Neural cell (in vitro differentiated cells): ENCODE measurements around the gene SCRN2. TPM values are rescaled to one million over a fixed set of nuclear protein-coding genes. Genes with fewer than 3 reads are reported as not detected.

ENCODE experiments used
- H2AFZ ChIP-seq: fragments of 200-600, 300-800 bp; sonication (generic), shearing (Covaris generic); 2 replicates; pipeline ENCODE4 v1.6.0; 2014; ENCODE audit warnings: low read depth, mild to moderate bottlenecking, antibody characterized with exemption, low read length, moderate library complexity
- H3F3A ChIP-seq: fragments of 200-600 bp; shearing (Covaris generic); 2 replicates; pipeline ENCODE4 v1.6.1; 2016; ENCODE audit warnings: mild to moderate bottlenecking, moderate library complexity, mixed read lengths, antibody characterized with exemption, low read length; ENCODE audit not compliant: insufficient read depth, poor library complexity, severe bottlenecking
- H3K27ac ChIP-seq: fragments of 200-600, 300-800 bp; sonication (generic), shearing (Covaris generic); 2 replicates; pipeline ENCODE4 v1.5.1; 2014; ENCODE audit warnings: mild to moderate bottlenecking, low read length, moderate library complexity
- H3K27me3 ChIP-seq: fragments of 300-800, 200-600 bp; sonication (generic), shearing (Covaris generic); 2 replicates; pipeline ENCODE4 v1.6.0; 2014; ENCODE audit warnings: mild to moderate bottlenecking, low read depth, low read length, moderate library complexity; ENCODE audit not compliant: insufficient read depth
- H3K36me3 ChIP-seq: fragments of 300-800, 200-600 bp; sonication (generic), shearing (Covaris generic); 2 replicates; pipeline ENCODE4 v1.5.1; 2014; ENCODE audit warnings: mild to moderate bottlenecking, antibody characterized with exemption, low read length, moderate library complexity; ENCODE audit not compliant: insufficient read depth
- H3K4me2 ChIP-seq: fragments of 300-800, 200-600 bp; sonication (generic), shearing (Covaris generic); 2 replicates; pipeline ENCODE4 v1.6.0; 2014; ENCODE audit warnings: mild to moderate bottlenecking, low read length
- H3K4me3 ChIP-seq: fragments of 300-800, 200-600 bp; sonication (generic), shearing (Covaris generic); 2 replicates; pipeline ENCODE4 v1.5.1; 2014; ENCODE audit warnings: mild to moderate bottlenecking, low read length, moderate library complexity
- H3K79me2 ChIP-seq: fragments of 200-600 bp; shearing (Covaris generic); replicated peaks from 2 replicates; pipeline ENCODE4 v1.6.0; 2014; ENCODE audit warnings: mild to moderate bottlenecking, low read length, moderate library complexity; ENCODE audit not compliant: insufficient read depth
- H3K9ac ChIP-seq: fragments of 300-800, 200-600 bp; sonication (generic), shearing (Covaris generic); 2 replicates; pipeline ENCODE4 v1.6.1; 2016; ENCODE audit warnings: mild to moderate bottlenecking, low read length, mixed read lengths
- H3K9me2 ChIP-seq: fragments of 200-600 bp; shearing (Covaris generic); 2 replicates; pipeline ENCODE4 v1.6.1; 2016; ENCODE audit warnings: mild to moderate bottlenecking, low read length, mixed read lengths; ENCODE audit not compliant: insufficient read depth
- H3K9me3 ChIP-seq: fragments of 200-600, 300-800 bp; sonication (generic), shearing (Covaris generic); 2 replicates; pipeline ENCODE4 v1.6.1; 2016; ENCODE audit warnings: mild to moderate bottlenecking, mixed run types, low read length, moderate library complexity, mixed read lengths
- H4K20me1 ChIP-seq: fragments of 200-600 bp; shearing (Covaris generic); 2 replicates; pipeline ENCODE4 v1.6.1; 2016; ENCODE audit warnings: mild to moderate bottlenecking, mixed run types; ENCODE audit not compliant: insufficient read depth
- EP300 ChIP-seq: fragments of 450-650 bp; conservative IDR thresholded peaks from 2 replicates; pipeline ENCODE4 v1.6.1; 2014; ENCODE audit warnings: antibody characterized with exemption, mild to moderate bottlenecking, moderate library complexity; ENCODE audit not compliant: poor library complexity, severe bottlenecking
- EZH2 ChIP-seq: fragments of 200-600, 300-800 bp; shearing (Covaris generic), sonication (generic); IDR thresholded peaks from 2 replicates; pipeline ENCODE4 v1.6.1; 2014; ENCODE audit warnings: antibody characterized with exemption, low read length, borderline replicate concordance, mild to moderate bottlenecking; ENCODE audit not compliant: insufficient read depth, poor library complexity, severe bottlenecking
- MXI1 ChIP-seq: fragments of 450-650 bp; conservative IDR thresholded peaks from 2 replicates; pipeline ENCODE4 v1.6.1; 2014; ENCODE audit warnings: antibody characterized with exemption, mild to moderate bottlenecking; ENCODE audit not compliant: poor library complexity, severe bottlenecking
- POLR2AphosphoS5 ChIP-seq: IDR thresholded peaks from 2 replicates; pipeline ENCODE4 v1.6.1; 2012
- RAD21 ChIP-seq: fragments of 450-650 bp; conservative IDR thresholded peaks from 2 replicates; pipeline ENCODE4 v1.6.1; 2014; ENCODE audit warnings: antibody characterized with exemption, mild to moderate bottlenecking, moderate library complexity
- SMC3 ChIP-seq: fragments of 450-650 bp; conservative IDR thresholded peaks from 2 replicates; pipeline ENCODE4 v1.6.1; 2014; ENCODE audit warnings: antibody characterized with exemption, mild to moderate bottlenecking, moderate library complexity; ENCODE audit not compliant: poor library complexity
- TAF1 ChIP-seq: IDR thresholded peaks from 2 replicates; pipeline ENCODE4 v1.6.1; 2012; ENCODE audit warnings: low read depth
- polyA plus RNA-seq: library from polyadenylated mRNA; depleted of rRNA; stranded (reverse); fragments of >200 nt; gene quantifications from 2 replicates; pipeline ENCODE4 v1.2.3, GENCODE V29; 2014
- TF ChIP-seq, protein P1 (sequence below): fragments of 450-650 bp; IDR thresholded peaks from 2 replicates; pipeline ENCODE4 v1.5.1; 2014; ENCODE audit warnings: antibody characterized with exemption, mild to moderate bottlenecking, moderate library complexity; ENCODE audit not compliant: poor library complexity, severe bottlenecking
- TF ChIP-seq, protein P2 (sequence below): IDR thresholded peaks from 2 replicates; pipeline ENCODE4 v1.6.1; 2012; ENCODE audit warnings: borderline replicate concordance

SCRN2 gene
- polyA plus RNA-seq, 1 donor from 2014 or later: 94.0 TPM

DNA sequence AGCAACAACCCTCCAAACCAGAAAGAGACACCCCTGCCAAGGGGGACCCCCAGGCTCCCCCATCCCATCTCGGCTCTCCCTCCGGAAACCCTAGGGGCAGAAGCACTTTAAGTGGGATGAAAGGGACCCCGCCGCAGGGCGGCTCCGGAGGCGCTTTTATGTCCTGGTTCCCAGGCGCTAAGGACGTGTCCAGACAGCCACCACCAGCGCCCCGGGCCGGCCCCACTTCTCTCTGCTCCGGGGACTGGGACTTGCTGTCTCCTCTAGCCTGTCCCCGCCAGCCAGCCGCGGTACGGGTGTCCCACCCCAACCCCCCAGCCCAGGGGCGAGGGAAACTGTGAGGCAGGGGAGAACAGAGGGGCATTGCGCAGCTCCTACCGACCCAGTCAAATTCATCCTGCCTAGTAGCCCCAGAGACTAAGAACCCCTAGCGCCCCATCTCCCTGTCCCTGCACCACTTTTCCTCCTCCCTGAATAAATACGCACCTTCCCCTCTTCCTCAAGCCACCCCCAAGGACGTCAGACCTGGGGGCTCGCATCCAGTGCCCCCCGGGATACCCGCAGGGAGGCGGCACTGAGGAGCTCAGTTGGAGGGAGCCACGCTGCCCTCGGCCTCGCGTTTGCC, 5.8 kb upstream of the SCRN2 start:
- H2AFZ ChIP-seq: no peak overlapping the region
- H3K9ac ChIP-seq: no peak overlapping the region
- no peak for TF ChIP-seq TAF1
- no peak for TF ChIP-seq MXI1
- no peak for TF ChIP-seq RAD21
- TF ChIP-seq, protein P1, sequence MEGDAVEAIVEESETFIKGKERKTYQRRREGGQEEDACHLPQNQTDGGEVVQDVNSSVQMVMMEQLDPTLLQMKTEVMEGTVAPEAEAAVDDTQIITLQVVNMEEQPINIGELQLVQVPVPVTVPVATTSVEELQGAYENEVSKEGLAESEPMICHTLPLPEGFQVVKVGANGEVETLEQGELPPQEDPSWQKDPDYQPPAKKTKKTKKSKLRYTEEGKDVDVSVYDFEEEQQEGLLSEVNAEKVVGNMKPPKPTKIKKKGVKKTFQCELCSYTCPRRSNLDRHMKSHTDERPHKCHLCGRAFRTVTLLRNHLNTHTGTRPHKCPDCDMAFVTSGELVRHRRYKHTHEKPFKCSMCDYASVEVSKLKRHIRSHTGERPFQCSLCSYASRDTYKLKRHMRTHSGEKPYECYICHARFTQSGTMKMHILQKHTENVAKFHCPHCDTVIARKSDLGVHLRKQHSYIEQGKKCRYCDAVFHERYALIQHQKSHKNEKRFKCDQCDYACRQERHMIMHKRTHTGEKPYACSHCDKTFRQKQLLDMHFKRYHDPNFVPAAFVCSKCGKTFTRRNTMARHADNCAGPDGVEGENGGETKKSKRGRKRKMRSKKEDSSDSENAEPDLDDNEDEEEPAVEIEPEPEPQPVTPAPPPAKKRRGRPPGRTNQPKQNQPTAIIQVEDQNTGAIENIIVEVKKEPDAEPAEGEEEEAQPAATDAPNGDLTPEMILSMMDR: no peak
- TF ChIP-seq SMC3: no peak
- TF ChIP-seq POLR2AphosphoS5: no peak
- no peak for TF ChIP-seq EP300
- TF ChIP-seq, protein P2, sequence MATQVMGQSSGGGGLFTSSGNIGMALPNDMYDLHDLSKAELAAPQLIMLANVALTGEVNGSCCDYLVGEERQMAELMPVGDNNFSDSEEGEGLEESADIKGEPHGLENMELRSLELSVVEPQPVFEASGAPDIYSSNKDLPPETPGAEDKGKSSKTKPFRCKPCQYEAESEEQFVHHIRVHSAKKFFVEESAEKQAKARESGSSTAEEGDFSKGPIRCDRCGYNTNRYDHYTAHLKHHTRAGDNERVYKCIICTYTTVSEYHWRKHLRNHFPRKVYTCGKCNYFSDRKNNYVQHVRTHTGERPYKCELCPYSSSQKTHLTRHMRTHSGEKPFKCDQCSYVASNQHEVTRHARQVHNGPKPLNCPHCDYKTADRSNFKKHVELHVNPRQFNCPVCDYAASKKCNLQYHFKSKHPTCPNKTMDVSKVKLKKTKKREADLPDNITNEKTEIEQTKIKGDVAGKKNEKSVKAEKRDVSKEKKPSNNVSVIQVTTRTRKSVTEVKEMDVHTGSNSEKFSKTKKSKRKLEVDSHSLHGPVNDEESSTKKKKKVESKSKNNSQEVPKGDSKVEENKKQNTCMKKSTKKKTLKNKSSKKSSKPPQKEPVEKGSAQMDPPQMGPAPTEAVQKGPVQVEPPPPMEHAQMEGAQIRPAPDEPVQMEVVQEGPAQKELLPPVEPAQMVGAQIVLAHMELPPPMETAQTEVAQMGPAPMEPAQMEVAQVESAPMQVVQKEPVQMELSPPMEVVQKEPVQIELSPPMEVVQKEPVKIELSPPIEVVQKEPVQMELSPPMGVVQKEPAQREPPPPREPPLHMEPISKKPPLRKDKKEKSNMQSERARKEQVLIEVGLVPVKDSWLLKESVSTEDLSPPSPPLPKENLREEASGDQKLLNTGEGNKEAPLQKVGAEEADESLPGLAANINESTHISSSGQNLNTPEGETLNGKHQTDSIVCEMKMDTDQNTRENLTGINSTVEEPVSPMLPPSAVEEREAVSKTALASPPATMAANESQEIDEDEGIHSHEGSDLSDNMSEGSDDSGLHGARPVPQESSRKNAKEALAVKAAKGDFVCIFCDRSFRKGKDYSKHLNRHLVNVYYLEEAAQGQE: no peak
- TF ChIP-seq EZH2: no peak
- H3K27ac ChIP-seq: no peak overlapping the region
- H3K4me3 ChIP-seq: no peak overlapping the region
- H3K9me2 ChIP-seq: no peaks in the 10 kb centered on the region
- no peak overlapping the region for H3K4me2 ChIP-seq
- no peaks in the 10 kb centered on the region for H4K20me1 ChIP-seq
- H3K36me3 ChIP-seq: no peaks in the 10 kb centered on the region
- no peaks in the 10 kb centered on the region for H3F3A ChIP-seq
- H3K79me2 ChIP-seq: no peaks in the 10 kb centered on the region
- H3K27me3 ChIP-seq: peaks cover 76% of the 10 kb centered on the region
- no peaks in the 10 kb centered on the region for H3K9me3 ChIP-seq

DNA sequence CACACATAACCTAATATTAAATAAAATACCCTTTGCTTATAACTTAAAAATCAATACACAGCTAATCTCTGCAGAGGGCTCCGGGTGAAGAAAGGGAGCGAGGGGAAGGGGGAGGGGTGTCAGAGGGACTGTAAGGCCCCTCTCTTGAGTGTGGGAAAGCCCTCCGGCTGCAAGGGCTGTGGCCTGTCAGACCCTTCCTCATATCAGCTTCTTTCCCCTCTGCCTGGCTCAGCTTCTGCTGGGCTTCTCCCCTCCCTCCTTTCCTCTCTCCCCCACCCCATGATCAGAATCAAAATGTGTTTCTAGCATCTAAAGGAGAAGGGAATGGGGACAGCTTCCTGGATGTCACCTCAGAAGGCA, 4.6 kb upstream of the SCRN2 start:
- no peak overlapping the region for H3K4me3 ChIP-seq
- no peaks in the 10 kb centered on the region for H3K36me3 ChIP-seq
- TF ChIP-seq POLR2AphosphoS5: no peak
- H3K79me2 ChIP-seq: no peaks in the 10 kb centered on the region
- H3K27ac ChIP-seq: no peak overlapping the region
- H3K4me2 ChIP-seq: no peak overlapping the region
- no peak overlapping the region for H3K9ac ChIP-seq
- no peaks in the 10 kb centered on the region for H3K9me3 ChIP-seq
- peaks cover 64% of the 10 kb centered on the region for H3K27me3 ChIP-seq
- no peaks in the 10 kb centered on the region for H3K9me2 ChIP-seq
- H2AFZ ChIP-seq: no peak overlapping the region
- no peaks in the 10 kb centered on the region for H4K20me1 ChIP-seq
- H3F3A ChIP-seq: no peaks in the 10 kb centered on the region
